Measurements from ENCODE around the gene ZMYM2. TPM values are rescaled to one million over a fixed set of nuclear protein-coding genes. Genes with fewer than 3 reads are reported as not detected.

The ZMYM2 gene
- total and polyA plus RNA-seq, 2 donors (not counting 3 experiments of a cell fraction or from before 2014, with no cell fraction given) = 14.7 to 75.3 TPM

GRCh38 chr13:20099319-20099718 lies 140.8 kb downstream of the ZMYM2 start:
- TF ChIP-seq MAX (IDR thresholded peaks at IDR 0.05; ENCODE audit: insufficient read depth, insufficient read length) (no peak), POLR2AphosphoS5 (IDR thresholded peaks at IDR 0.05; ENCODE audit: insufficient read depth, low read depth, low read length) (no peak), EZH2 (IDR thresholded peaks at IDR 0.05; ENCODE audit: borderline replicate concordance, low read depth, low read length, severe bottlenecking) (peak; percentile 1)
- Histone ChIP-seq H3K9me1 (replicated peaks; ENCODE audit: control insufficient read depth, extremely low read depth, insufficient read depth, low read length) (no peaks in the 10 kb centered on the region), H3K27ac (ENCODE audit: insufficient read depth, low read depth, low read length) (no peak overlapping the region), H3K79me2 (ENCODE audit: control insufficient read depth, insufficient read depth, low read length) (no peaks in the 10 kb centered on the region), H2AFZ (ENCODE audit: low read depth, low read length) (no peak overlapping the region), H3K9ac (replicated peaks; ENCODE audit: extremely low read depth, insufficient read depth, low read length) (no peak overlapping the region), H3K4me1 (ENCODE audit: control insufficient read depth, extremely low read depth, insufficient read depth, low read length) (no peaks in the 10 kb centered on the region), H3K36me3 (ENCODE audit: control insufficient read depth in 2 of 2, extremely low read depth in 1 of 2, insufficient read depth in 2 of 2, low read length in 2 of 2) (no peaks in the 10 kb centered on the region), H4K20me1 (replicated peaks; ENCODE audit: control insufficient read depth, extremely low read depth, insufficient read depth, low read length) (no peaks in the 10 kb centered on the region), H3K4me2 (ENCODE audit: insufficient read depth, low read length) (no peak overlapping the region), H3K9me3 (replicated peaks; ENCODE audit: control insufficient read depth, insufficient read depth, low read length) (no peaks in the 10 kb centered on the region), H3K4me3 (replicated peaks in 1 of 3; ENCODE audit: insufficient read depth in 1 of 3, low read depth in 1 of 3, low read length in 3 of 3) (no peak overlapping the region), H3K27me3 (ENCODE audit: control insufficient read depth in 2 of 2, insufficient read depth in 2 of 2, low read length in 2 of 2) (peaks cover 15 to 34% of the 10 kb centered on the region in 2 experiments)
- CTCF ChIA-PET = no interaction called here
- FAIRE-seq (no peak), DNase-seq (ENCODE audit: low read depth, low spot score) (no peak)
- BruUV-seq (replicated peaks) = no TSS peak
- intact Hi-C loops (cut with micrococcal nuclease) = no loop called here
- dilution Hi-C loops (cut with MboI; ENCODE audit: extremely low pct_ligation_motif_present, low sequenced_read_pairs) = no loop called here
- POLR2A ChIA-PET = no interaction called here

GRCh38 chr13:20101467-20102316 lies 143.2 kb downstream of the ZMYM2 start:
- Histone ChIP-seq H3K36me3 (ENCODE audit: control insufficient read depth in 2 of 2, extremely low read depth in 1 of 2, insufficient read depth in 2 of 2, low read length in 2 of 2) (no peaks in the 10 kb centered on the region), H3K27ac (ENCODE audit: insufficient read depth, low read depth, low read length) (no peak overlapping the region), H3K4me2 (ENCODE audit: insufficient read depth, low read length) (no peak overlapping the region), H3K9me1 (replicated peaks; ENCODE audit: control insufficient read depth, extremely low read depth, insufficient read depth, low read length) (no peaks in the 10 kb centered on the region), H3K9me3 (replicated peaks; ENCODE audit: control insufficient read depth, insufficient read depth, low read length) (no peaks in the 10 kb centered on the region), H4K20me1 (replicated peaks; ENCODE audit: control insufficient read depth, extremely low read depth, insufficient read depth, low read length) (no peaks in the 10 kb centered on the region), H3K27me3 (ENCODE audit: control insufficient read depth in 2 of 2, insufficient read depth in 2 of 2, low read length in 2 of 2) (peaks cover 15 to 35% of the 10 kb centered on the region in 2 experiments), H3K9ac (replicated peaks; ENCODE audit: extremely low read depth, insufficient read depth, low read length) (no peak overlapping the region), H3K79me2 (ENCODE audit: control insufficient read depth, insufficient read depth, low read length) (no peaks in the 10 kb centered on the region), H3K4me3 (replicated peaks in 1 of 3; ENCODE audit: insufficient read depth in 1 of 3, low read depth in 1 of 3, low read length in 3 of 3) (no peak overlapping the region), H2AFZ (ENCODE audit: low read depth, low read length) (no peak overlapping the region), H3K4me1 (ENCODE audit: control insufficient read depth, extremely low read depth, insufficient read depth, low read length) (no peaks in the 10 kb centered on the region)
- CTCF ChIA-PET = interaction anchor here (1.5 kb wide), 1 partner anchor 9 kb away, joined by 4 read pairs; no protein-coding TSS in a partner anchor
- POLR2A ChIA-PET = no interaction called here
- FAIRE-seq (no peak), DNase-seq (ENCODE audit: low read depth, low spot score) (no peak)
- BruUV-seq (replicated peaks) = no TSS peak
- intact Hi-C loops (cut with micrococcal nuclease) = no loop called here
- dilution Hi-C loops (cut with MboI; ENCODE audit: extremely low pct_ligation_motif_present, low sequenced_read_pairs) = no loop called here
- TF ChIP-seq CTCF (IDR thresholded peaks at IDR 0.05; ENCODE audit: extremely low read depth in 1 of 2, insufficient read depth in 1 of 2, low read depth in 1 of 2, low read length in 2 of 2) (no peak), GATA2 (IDR thresholded peaks at IDR 0.05; ENCODE audit: insufficient read depth, insufficient read length, low read depth, low read length) (no peak), MYC (IDR thresholded peaks at IDR 0.05; ENCODE audit: low read depth, low read length) (no peak), POLR2AphosphoS5 (IDR thresholded peaks at IDR 0.05; ENCODE audit: insufficient read depth, low read depth, low read length) (no peak), MAX (IDR thresholded peaks at IDR 0.05; ENCODE audit: insufficient read depth, insufficient read length) (no peak), POLR2A (IDR thresholded peaks at IDR 0.05; ENCODE audit: low read depth, low read length) (no peak), JUN (IDR thresholded peaks at IDR 0.05; ENCODE audit: borderline replicate concordance, insufficient read depth, insufficient read length, low read depth) (no peak), EZH2 (IDR thresholded peaks at IDR 0.05; ENCODE audit: borderline replicate concordance, low read depth, low read length, severe bottlenecking) (no peak), FOS (IDR thresholded peaks at IDR 0.05; ENCODE audit: borderline replicate concordance, insufficient read depth, low read length) (no peak)
